GM10847 (cell line): Measurements from ENCODE around the gene MAMSTR.

Experiments
- POLR2A ChIP-seq: IDR thresholded peaks from 2 replicates; pipeline ENCODE4 v1.6.1; 2011; ENCODE audit not compliant: insufficient read length; ENCODE audit errors: extremely low read depth

The MAMSTR gene

DNA sequence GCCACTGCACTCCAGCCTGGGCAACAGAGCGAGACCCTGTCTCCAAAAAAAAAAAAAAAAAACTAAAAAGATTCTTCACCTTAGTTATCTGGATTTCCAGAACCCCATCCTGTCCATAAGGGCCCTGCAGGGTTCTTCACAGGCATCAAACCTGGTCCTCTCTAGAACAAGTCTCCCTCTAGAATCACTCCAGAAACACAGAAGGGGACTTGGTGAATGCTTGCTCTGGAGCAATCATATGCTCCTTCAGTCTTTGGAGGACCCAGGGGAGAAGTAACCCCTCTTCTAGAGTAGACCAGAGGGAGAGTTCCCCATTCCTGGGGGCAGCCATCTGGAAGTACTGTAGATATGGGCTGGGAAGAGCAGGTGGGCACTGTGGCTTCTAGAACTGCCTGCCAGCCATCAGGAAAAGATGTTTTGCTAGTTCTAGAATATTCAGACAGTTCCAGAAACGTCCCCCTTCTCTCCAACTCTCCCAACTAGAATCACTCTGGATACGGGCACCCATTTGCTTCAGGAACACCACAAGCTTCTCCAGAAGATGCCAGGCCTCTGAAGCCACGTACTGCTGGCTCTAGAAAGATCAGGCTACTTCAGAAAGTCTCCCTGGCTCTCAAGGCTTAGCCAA, 30.2 kb upstream of the MAMSTR start:
- no peak for TF ChIP-seq POLR2A

DNA sequence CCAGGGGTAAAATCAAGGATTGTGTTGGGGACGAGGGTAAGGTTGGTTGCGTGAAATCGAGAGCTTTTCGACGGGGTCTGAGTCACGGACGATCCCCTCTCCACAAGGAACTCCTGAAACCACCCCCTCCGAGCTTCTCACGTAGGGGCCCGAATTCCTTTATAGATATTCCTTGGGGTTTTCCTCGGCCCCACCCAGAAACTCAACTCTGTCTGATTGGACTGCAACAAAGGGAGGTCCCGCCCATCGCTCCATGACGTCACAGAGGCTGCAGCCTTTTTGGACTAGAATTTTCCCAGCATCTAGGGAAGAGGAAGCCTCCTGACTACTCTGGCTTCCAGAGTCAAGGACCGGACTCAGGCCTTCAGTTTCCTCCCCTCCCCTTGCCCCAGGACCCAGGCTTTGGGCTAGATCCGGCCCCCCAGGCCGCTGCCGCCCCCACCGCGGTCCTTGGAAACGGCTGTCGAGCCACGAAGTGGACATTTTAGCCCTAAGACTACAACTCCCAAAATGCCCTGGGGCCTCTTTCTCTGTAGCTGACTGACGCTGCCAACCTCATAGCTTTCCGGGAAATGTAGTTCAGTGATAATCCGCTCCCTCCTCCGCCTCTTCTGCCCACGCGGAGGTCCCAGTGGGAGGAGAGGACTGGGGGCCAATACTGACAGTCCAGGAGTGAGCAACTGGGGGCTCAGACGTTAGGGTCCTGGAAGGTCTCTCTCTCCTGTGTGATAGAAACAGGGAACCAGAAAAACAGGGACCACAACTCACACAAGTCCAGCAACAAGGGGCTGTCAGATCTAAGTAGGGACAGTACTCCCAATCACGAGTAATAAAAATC, 27.4 kb upstream of the MAMSTR start, which contains the start of gene IZUMO1:
TSS of gene IZUMO1 (minus strand) at position 172 of the 838 bp plus-strand sequence. CDS start 1,050 bp downstream, outside the sequence.
- no peak for TF ChIP-seq POLR2A

DNA sequence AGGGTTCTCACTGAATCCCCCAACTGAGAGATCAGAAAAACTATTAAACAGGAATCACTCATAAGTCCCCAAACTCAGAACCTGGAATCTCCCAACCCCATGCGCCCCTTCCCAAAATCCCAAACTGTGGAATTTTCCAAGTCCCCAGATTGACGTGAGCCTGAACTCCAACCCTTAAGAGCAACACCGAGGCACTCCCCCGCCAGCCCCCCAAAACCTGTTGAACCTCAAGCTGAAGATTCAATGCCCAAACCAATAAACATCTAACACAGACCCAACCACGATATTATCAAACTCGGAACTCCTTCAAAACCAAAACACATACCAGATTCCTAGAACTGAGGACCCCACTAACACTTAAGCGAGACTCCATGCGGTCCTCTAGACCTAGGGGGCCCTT, 26.6 kb upstream of the MAMSTR start:
- TF ChIP-seq POLR2A, result no peak

DNA sequence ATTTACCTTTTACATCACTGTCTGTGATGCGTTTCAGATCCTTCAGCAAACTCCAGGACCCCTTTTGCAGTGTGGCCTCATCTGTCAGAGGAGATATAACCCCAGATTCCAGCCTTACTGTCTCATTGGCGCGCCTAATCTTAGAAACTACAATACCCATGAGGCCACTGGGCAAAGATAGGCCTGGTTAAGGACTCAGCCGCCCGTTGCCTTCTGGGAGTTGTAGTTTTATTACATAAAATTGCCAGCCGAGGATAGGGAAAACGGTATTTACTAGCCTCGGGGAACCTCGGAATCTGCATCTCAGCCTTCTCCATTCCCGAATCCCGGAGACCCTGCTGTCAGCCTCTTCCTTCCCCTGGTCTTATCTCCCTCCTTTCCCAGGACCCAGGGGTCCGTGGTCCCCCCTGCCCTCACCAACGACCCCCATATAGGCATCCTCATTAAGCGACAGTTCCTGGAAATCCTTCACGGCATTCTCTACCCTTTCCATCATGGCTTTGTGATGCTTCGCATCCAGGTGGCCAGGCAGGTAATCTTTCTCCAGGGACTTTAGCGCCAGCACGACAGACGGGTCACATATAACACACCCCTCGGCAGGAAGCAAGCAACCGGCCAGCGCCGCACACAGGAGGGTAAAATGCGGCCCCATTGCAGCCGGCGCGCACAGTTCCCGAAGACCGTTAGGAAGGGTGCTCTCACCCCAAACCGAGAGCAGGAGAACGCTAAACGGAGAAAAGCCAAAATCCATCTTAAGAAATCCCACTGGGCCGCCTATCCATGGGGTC, 25.9 kb upstream of the MAMSTR start:
- TF ChIP-seq POLR2A, result no peak

DNA sequence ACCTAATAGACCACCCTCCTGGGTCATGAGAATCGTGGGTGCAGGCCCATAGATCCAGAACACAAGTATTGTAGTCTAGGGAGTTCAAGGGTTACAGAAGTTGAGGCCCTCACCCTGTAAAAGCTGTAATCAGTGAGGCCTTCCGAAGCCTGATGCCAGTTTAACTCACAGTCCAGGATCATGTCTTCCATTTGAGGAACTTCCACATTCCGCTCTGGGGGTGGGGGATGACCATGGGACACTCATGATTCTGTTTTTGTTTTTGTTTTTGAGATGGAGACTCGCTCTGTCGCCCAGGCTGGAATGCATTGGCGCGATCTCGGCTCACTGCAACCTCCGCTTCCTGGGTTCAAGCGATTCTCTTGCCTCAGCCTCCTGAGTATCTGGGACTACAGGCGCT, 22.6 kb upstream of the MAMSTR start:
- no peak for TF ChIP-seq POLR2A

DNA sequence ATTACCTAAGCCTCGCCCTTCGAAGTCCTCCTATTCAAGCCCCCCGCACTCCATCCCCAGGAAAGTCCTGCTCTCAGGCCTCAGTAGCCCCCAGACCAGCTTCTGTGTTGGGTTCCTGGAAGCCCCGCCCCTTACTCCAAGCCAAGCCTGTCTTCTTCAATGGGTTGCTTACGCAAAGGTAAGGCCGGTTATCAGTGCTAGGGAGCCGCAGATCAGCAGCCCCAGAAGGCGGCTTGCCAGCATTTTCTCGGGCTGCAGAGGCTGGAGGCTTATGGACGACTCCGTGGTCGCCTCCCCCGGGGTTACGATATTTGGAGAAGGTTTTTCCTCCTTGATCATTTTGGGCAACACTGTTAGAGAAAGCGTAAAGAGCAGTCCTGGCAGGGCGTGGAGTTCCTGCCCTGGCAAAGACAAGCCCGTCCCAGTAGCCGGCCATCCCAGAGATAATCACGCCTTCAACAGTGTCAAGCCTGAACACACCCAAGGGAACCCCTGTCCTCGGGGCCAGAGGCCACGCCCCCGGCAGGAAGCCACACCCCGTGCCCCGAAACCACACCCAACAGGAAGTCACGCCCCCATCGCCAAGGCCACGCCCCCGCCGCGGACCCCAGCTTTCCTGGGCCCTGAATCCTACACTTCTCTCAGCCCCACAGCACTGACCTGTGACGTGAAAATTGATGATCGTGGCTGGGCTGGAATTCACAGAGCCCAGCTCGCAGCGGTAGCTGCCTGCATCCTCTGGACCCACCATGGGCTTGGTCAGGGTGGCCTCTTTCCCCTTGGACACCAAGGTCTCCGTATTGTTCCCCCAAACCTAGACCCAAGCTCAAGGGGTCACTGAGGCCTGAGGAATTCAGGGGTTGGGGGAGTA, 21.8 kb upstream of the MAMSTR start:
- TF ChIP-seq POLR2A, result no peak

DNA sequence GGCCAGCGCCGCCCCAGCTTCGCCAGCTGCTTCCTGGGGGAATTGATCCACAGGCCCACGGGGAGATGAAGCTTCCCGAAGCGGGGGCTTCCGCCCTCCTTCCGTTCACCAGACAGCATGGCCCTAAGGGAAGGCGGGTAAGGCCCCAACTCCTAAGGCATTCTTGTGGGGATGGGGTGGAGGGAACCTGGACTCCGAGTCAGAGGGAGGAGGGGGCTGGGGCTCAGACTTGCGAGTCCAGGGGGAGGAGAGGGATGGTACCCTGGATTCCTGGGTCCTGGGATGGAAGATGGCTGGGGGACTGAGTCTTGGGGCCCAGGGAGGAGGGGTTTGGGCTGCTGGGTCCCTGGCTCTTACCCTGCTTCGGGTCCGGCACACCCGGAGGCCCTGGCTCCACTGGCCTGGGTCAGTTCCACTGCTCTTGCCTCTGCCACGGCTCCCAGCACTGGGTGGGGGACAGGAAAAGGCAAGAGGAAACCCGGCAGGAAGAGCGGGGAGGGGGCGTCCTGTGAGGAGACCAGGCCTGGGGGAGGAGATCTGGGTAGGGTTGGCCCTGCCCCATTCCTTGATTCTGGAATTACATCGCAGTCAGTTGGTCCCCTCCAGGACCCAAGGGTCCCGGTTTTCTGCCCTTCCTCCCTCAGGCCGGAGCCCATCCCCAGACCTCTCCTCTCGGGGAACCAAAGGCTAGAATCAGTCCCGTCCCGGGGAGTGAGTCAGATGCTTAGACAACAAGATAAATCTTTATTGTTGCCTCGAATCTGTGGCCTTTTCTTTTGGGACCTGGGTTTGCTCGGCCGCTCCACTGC, 20.8 kb upstream of the MAMSTR start, which contains the start of gene RASIP1:
TSS of gene RASIP1 (minus strand) at position 447 of the 809 bp plus-strand sequence. CDS start at position 119, 328 bp downstream.
- no peak for TF ChIP-seq POLR2A

DNA sequence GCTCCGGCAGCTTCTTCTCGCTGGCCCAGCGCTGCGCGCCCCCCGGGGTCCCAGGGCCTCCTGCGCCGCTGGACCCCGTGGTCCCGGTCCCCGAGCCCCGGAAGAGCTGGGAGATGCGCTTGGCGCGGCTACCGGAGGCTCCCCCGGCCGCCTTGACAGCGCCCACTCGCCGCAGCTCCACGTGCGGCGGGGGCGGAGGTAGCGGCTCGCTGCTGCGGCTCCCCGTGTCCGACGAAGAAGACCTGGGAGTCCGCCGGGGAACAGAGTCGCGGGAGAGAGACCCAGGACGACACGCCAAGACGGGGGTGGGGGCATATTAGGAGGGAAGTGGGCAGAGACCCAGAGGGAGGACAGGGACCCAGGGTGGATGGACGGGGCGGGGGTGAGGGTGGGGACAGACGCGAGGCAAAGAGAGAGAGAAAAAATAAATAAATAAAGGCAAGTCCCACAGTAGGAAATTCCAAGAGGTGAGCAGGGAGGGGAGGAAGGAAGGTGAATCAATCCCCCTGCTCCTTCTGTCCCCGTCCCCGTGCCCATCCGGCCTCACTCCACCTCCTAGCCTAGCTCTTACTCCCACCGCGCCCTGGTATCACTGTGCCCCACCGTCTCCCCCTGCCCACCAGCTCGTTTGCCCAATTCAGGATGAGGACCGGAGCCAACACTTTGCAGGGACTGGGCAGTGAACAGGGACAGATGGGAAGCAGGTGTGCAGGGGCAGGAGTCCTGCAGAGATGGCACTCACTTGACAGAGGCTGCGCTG, 20.1 kb upstream of the MAMSTR start:
- TF ChIP-seq POLR2A, result no peak

DNA sequence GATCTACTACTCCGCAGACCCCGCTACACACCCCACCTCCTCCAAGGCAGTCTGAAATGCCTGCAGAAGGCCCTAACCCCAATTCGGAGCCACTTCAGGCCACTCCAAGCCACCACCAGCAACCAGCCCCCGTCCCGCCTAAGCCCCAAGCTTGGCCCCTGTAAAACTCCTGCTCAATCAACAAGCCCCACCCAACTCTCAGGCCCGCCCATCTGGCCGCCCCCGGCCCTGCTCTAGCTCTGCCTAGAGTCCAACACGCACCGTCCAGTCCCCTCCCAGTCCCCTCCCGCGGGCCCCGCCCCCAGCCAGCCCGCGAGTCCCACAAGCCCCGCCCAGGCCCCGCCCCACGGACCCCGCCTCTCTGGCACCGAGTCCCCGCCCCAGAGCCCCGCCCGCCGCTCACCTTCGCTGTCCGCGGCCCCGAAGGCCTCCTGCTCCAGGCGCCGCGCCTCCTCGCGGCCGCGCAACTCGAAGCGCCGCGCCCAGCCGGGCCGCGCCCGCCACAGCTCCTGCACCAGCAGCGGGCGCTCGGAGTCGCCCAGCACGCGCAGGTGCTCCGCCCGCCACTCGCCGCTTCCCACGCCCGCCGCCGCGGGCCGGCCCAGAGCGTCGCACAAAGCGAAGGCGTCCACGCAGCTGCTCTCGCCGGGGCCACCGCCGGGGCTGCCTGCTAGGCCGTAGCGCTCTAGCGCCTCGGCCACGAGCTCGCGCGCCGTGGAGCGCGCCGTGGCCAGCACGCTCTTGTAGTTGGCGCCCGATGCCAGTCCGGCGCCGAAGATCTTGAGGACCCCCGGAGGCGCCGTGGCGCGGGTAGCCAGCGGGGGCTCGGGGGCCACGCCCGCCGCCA, 19.3 kb upstream of the MAMSTR start:
- TF ChIP-seq POLR2A, result no peak

DNA sequence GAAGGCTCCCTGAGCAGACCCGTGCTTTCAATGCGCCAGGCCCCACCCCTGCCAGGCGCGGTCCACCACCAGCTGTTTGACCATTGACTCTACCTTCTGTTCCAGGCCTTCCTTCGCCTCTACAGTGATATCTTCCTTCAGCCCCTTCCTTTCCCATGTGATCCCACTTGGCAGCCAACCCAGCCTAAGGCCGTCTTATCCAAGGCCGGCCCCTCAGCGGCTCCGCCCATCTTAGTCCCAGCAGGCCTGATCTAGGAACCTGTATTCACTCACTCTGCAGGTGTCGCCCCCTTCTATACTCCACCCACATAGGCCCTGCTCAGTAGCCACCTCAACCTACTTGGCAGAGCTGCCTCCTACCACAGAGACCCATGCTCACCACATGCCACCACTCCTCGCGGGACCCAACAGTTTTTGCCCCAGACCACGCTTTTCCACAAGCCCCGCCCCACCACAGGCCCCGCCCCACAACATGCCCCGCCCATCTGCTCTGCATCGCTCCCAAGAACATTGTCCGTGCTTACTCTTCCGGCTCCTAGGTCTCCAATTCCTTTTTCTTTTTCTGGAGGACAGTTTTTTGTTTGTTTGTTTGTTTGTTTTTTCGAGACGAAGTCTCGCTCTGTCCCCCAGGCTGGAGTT, 18.0 kb upstream of the MAMSTR start:
- TF ChIP-seq POLR2A, result no peak

DNA sequence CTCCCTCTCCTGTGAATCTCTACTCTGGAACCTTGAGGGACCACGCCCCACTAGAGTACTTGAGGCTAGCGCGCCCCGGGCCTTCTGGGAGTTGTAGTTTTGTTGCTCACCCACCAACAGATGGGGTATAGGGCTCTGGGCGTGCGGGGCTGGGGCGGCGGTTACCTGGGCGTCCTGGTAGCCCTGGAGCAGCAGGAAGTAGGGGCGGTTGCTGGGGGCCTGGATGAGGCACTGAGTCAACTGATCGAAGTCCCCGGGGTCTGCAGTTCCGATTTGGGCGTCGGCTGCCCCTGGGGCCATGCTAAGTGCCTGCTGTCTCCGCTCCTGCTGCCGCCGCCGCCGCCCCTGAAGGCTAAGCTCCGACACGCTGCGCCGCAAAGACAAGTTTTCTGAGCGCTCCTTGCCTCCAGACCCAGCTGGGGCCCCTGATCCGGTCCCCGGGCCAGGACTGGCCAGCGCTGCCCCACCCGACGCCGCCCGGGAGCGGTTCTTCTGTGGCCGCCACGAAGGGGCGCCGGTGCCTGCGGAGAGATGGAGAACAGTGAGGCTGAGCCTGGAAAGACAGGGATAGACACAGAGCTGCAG, 15.6 kb upstream of the MAMSTR start:
- no peak for TF ChIP-seq POLR2A
